Esophagus muscularis mucosa (tissue), 3 donors: ENCODE results near the gene FNBP1.

Experiments used
- CTCF ChIP-seq, 3 experiments: fragments of 200-600 bp in 2 of 3; fragments of 450-650 bp in 1 of 3; sonication (generic) in 2 of 3; IDR thresholded peaks; one replicate each; pipeline ENCODE4 v1.5.1; 2017 to 2019; ENCODE audit warnings: antibody characterized with exemption in 3 of 3, mild to moderate bottlenecking in 2 of 3, moderate library complexity in 1 of 3
- EP300 ChIP-seq: sonication (generic); formaldehyde crosslinking; IDR thresholded peaks from one replicate; pipeline ENCODE4 v1.6.1; 2017; ENCODE audit warnings: antibody characterized with exemption

- no peak for TF ChIP-seq EP300
- no peak for TF ChIP-seq CTCF (IDR thresholded peaks at IDR 0.05)
Measured at GRCh38 chr9:129889941-129890717, 152.9 kb downstream of the FNBP1 start.
